Stomach smooth muscle (tissue), 2 donors: ENCODE data around the gene LIFR.

Source experiments
- H3K27ac ChIP-seq: one replicate; pipeline ENCODE4 v1.7.0; 2013; ENCODE audit warnings: mild to moderate bottlenecking, low read length, inconsistent platforms
- H3K27me3 ChIP-seq, 2 donors: one replicate each; pipeline ENCODE4 v1.7.0; 2013; ENCODE audit warnings: low read length in 2 of 2; ENCODE audit not compliant: insufficient read depth in 2 of 2, control insufficient read depth in 1 of 2
- H3K36me3 ChIP-seq, 2 donors: one replicate each; pipeline ENCODE4 v1.7.0; 2013; ENCODE audit warnings: low read length in 2 of 2; ENCODE audit not compliant: control insufficient read depth in 2 of 2, insufficient read depth in 2 of 2
- H3K4me1 ChIP-seq: one replicate; pipeline ENCODE4 v1.7.0; 2013; ENCODE audit warnings: low read length; ENCODE audit not compliant: control insufficient read depth, insufficient read depth
- H3K4me3 ChIP-seq, 2 donors: one replicate each; pipeline ENCODE4 v1.7.0; 2013; ENCODE audit warnings: low read length in 2 of 2
- H3K9ac ChIP-seq, 2 donors: one replicate each; pipeline ENCODE4 v1.7.0; 2013; ENCODE audit warnings: low read length in 2 of 2, mild to moderate bottlenecking in 1 of 2
- H3K9me3 ChIP-seq, 2 donors: one replicate each; pipeline ENCODE4 v1.7.0; 2013; ENCODE audit warnings: low read length in 2 of 2; ENCODE audit not compliant: control insufficient read depth in 2 of 2
- donor health status: healthy.
- donor health status: Pancreatic carcinoma.

LIFR gene

GRCh38 chr5:38434966-38435705 lies 121.3 kb downstream of the LIFR start:
- H3K4me1 ChIP-seq = peaks cover 30% of the 10 kb centered on the region
- no peaks in the 10 kb centered on the region for H3K27me3 ChIP-seq
- no peaks in the 10 kb centered on the region for H3K36me3 ChIP-seq
- no peaks in the 10 kb centered on the region for H3K9me3 ChIP-seq
- H3K27ac ChIP-seq = no peak overlapping the region
- no peak overlapping the region for H3K4me3 ChIP-seq
- H3K9ac ChIP-seq = no peak overlapping the region

GRCh38 chr5:38433160-38433861 lies 123.1 kb downstream of the LIFR start:
- Histone ChIP-seq H3K4me3 (peak overlapping the region in 1 of 2 donors; percentile 47), H3K27ac (peak overlapping the region; percentile 49), H3K4me1 (peaks cover 30% of the 10 kb centered on the region), H3K36me3 (no peaks in the 10 kb centered on the region), H3K27me3 (no peaks in the 10 kb centered on the region), H3K9me3 (no peaks in the 10 kb centered on the region), H3K9ac (no peak overlapping the region)

- Histone ChIP-seq H3K4me3 (no peak overlapping the region), H3K27ac (no peak overlapping the region), H3K36me3 (no peaks in the 10 kb centered on the region), H3K27me3 (no peaks in the 10 kb centered on the region), H3K4me1 (peaks cover 30% of the 10 kb centered on the region), H3K9ac (no peak overlapping the region), H3K9me3 (no peaks in the 10 kb centered on the region)
These were observed 125.1 kb downstream of the LIFR start for GRCh38 chr5:38431242-38431853.

GRCh38 chr5:38426986-38427950 lies 129.2 kb downstream of the LIFR start:
- no peaks in the 10 kb centered on the region for H3K4me1 ChIP-seq
- H3K9me3 ChIP-seq = no peaks in the 10 kb centered on the region
- no peak overlapping the region for H3K4me3 ChIP-seq
- no peak overlapping the region for H3K9ac ChIP-seq
- no peaks in the 10 kb centered on the region for H3K27me3 ChIP-seq
- H3K36me3 ChIP-seq = no peaks in the 10 kb centered on the region
- no peak overlapping the region for H3K27ac ChIP-seq

- no peaks in the 10 kb centered on the region for H3K36me3 ChIP-seq
- H3K4me1 ChIP-seq = no peaks in the 10 kb centered on the region
- H3K27ac ChIP-seq = no peak overlapping the region
- H3K4me3 ChIP-seq = no peak overlapping the region
- H3K27me3 ChIP-seq = no peaks in the 10 kb centered on the region
- H3K9ac ChIP-seq = no peak overlapping the region
- H3K9me3 ChIP-seq = no peaks in the 10 kb centered on the region
These were observed 130.0 kb downstream of the LIFR start for GRCh38 chr5:38426490-38426889.
